Measurements from ENCODE around the gene MAP1S.

DNA sequence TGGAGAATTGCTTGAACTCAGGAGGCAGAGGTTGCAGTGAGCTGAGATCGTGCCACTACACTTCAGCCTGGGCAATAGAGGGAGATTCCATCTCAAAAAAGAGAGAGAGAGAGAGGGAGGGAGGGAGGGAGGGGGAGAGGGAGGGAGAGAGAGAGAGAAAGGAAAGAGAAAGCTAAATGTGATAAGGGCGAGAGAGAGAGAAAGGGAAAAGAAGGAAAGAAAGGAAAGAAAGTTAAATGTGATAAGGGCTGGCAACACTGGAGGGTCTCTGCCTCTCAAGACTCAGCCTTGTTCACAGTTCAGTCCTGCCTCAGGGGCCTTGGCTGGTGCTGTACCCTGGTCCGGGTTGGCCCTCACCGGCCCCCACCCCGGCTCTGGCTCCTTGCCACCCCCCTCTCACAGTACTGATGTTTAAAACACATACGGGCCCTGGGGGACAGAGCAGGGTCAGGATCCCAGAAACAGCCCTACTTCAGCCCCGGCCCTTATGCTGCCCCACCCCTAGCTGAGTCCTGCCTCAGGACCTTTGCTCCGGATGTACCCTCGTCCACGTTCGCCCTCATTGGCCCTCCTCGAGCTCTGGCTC, 3.5 kb downstream of the MAP1S start:
- TF ChIP-seq, protein P1, sequence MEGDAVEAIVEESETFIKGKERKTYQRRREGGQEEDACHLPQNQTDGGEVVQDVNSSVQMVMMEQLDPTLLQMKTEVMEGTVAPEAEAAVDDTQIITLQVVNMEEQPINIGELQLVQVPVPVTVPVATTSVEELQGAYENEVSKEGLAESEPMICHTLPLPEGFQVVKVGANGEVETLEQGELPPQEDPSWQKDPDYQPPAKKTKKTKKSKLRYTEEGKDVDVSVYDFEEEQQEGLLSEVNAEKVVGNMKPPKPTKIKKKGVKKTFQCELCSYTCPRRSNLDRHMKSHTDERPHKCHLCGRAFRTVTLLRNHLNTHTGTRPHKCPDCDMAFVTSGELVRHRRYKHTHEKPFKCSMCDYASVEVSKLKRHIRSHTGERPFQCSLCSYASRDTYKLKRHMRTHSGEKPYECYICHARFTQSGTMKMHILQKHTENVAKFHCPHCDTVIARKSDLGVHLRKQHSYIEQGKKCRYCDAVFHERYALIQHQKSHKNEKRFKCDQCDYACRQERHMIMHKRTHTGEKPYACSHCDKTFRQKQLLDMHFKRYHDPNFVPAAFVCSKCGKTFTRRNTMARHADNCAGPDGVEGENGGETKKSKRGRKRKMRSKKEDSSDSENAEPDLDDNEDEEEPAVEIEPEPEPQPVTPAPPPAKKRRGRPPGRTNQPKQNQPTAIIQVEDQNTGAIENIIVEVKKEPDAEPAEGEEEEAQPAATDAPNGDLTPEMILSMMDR (IDR thresholded peaks at IDR 0.05 in 4 of 5, conservative IDR thresholded peaks at IDR 0.05 in 1 of 5), result no peak
- no peak for TF ChIP-seq POLR2A (IDR thresholded peaks at IDR 0.05)

All from gastrocnemius medialis (tissue), 4 donors.